Activated CD4-positive, alpha-beta T cell treated with anti-CD3 and anti-CD28 coated beads, Interleukin-2, Interleukin-6, amounts not matched to agents 100 ng/mL and 50 ng/mL, durations not matched to agents 16 hours and 8 hours (primary cell): ENCODE data around the gene DAPP1.

ENCODE experiments used
- DNase-seq: peaks from one replicate; pipeline ENCODE4 v3.0.0-alpha.2; 2020

Gene DAPP1

DNA sequence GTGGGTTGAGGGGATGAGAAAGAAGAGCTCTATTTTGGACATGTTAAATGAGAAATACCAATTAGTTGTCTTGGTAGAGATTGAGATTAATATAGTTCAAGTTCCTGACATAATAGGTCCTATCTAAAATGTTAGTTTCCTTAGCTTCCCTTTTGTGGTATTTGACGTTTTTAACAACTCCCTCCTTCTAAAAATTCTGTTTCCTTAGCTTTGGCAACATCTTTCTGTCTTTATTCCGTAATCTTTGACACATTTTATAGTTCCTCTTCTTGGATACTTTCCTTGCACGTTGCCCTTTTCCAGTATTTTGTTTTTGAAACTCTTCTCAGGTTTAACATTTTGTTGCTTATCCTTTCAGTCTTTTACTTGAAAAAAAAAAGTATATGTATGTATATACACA is 40.7 kb downstream of the DAPP1 start:
- DNase-seq: no peak

DNA sequence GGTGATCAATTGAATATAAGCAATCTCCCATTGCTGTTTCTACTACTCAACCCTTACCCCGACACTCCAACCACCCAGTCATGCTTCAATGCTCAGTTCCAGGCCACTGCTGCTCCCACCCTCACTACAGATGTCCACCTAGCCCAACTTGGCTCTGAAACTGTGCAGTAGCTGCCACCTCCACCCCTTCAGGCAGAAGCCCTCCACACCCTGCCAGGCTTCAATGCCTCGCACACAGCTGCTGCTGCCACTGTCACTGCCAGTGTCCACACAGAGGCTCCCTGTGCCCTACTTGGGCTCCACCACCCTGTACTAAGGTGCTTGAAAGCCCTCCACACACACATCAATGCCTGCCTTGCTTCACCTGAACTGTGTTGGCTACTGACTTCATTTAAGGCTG is 43.0 kb downstream of the DAPP1 start:
- no peak for DNase-seq

DNA sequence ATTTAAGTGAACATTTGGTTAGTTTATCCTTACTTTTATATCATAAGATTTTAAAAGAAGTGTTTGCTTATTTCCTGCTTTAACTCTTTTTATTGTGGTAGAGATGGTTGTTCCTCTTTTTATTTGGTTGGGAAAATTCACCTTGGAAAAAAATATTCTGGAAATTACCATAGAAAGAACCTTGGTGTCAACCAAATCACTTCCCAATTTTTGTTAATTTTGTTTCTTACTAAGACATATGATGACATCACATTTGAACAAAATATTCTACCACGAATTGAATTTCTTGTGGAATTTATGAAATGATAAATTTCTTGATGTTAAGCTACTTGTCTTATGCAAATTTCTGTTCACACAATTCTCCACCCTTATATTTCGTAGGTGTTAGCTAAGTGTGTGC is 43.9 kb downstream of the DAPP1 start:
- no peak for DNase-seq

DNA sequence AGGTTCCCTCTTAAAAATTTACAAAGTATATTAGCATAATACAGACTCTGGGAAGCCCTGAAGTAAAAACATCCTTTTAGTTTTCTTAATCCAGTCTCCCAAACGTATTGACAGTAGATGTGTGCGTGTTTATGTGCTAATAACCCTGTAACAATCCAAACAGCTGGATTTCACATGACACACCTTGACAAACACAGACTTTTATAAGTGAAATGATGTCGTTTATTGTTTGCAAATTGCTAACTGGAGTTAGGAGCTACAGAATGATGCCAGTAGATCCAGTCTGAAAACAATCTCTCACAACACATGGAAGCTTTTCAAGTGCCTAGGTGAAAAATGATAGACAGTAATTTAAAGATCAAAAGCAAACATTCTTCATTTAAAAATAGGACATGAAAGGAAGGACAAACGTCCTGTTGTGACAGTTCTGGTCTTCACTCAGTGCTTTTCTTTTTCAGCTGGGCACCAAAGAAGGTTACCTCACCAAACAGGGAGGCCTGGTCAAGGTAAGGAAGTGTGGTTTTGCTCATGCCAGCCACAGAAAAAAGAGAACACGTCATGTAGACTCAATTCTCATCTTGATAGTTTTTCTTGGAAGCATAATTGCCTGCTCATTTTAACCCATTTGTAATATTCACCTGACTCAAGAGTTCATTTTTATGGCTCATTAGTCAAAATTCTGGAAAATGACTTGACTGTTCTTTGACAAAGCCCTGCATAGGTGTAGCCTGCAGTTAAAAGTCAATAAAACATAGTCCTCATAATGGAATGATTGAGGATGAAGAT is 44.7 kb downstream of the DAPP1 start:
- peak; percentile 86 for DNase-seq

DNA sequence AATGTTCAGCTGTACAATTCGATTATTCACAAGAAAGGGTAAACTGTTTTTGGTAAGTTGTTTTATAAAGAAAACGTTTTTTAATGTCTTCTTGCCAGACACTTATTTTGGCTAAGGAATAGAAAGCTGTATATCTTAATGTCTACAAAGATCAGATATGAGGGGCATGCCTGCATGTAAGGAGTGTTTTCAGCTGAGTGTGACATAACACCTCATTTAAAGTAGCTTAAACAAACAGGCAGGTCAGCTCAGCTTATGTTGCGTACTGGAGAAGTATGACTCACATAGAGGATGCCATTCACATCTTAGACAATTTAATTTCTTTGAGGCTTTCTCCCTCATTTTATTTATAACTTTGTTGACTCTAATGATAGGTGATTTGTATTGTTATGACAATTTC is 47.2 kb downstream of the DAPP1 start:
- no peak for DNase-seq

DNA sequence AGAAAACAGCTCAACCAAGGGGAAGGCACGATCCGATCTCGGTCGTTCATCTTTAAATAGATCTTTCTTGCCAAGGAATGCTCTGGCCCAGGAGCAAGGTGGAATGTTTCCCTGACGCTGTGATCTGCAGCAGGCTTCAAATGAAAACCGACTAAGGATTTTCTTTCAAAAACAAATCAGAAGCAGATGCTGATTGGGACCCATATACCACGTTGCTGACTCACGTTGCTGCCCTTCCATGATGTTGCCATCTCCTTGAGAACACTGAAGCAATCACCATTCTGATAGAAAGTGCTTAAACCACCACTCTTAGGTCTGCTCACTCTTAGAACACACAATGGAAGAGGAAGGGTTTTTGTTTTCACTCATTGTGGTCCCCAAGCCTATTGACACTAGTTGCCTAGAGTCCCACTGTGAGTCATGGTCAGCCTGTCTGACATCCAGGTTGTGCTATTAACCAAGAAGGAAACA is 51.5 kb downstream of the DAPP1 start:
- peak; percentile 91 for DNase-seq

DNA sequence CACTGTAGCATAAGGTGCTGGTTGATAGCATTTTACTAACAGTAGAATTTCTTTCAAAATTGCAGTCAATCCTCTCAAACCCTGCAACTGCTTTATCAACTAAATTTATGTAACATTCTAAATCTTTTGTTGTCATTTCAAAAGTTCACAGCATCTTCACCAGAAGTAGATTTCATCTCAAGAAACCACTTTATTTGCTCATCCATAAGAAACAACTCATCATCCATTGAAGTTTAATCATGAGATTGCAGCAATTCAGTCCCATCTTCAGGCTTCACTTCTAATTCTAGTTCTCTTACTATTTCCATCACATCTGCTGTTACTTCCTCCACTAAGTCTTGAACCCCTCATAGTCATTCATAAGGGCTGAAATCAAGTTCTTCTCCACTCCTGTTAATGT is 55.9 kb downstream of the DAPP1 start:
- peak; percentile 34 for DNase-seq

DNA sequence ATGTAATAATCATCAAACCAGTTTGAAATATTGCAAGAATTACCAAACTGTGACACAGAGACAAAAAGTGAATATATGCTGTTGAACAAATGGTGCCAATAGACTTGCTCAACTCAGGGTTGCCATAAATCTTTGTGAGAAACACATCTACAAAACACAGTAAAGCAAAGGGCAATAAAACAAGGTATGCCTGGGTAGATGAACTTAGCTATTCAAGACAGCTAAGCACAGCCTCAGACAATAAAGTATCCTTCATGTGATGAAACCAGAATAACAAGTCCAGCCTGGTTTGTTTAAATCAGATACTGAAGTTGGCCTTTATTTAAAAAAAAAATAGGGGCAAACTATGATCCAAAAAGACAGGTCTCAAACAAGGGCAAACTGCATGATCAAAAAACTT is 58.4 kb downstream of the DAPP1 start:
- DNase-seq: no peak

DNA sequence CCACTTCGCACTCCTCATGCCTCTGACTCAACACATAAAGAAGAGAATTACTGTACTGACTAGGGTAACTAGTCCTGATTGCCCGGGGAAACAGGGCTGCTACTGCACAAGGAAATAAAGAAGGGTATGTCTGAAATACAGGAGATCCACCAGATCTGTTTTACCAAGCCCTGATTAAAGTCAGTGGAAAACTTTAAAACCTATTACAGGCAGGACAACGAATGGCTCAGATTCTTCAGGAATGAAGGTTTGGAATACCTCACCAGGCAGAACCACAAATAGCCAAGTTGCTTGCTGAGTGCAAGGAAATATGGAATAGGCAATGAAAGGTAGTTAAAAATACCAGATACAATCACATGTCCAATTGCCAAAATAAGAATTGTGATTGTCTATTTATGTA is 60.3 kb downstream of the DAPP1 start:
- DNase-seq: no peak

DNA sequence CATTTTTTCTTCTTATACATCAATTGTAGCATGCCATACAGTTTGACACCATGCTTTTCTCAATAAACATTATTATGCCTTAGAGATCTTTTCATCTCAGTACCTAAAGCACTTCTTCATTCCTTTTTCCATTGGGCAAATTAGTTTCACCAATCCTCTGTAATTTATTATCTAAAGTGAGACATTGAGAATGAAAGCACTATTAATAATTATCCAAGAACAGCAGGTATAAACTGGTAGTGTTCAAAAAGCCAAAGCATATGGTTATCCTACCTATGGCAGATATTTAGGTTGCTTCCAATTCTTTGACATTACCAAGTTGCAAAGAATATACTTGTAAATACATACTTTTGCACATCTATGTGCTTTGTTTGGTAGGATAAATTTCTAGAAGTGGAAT is 62.0 kb downstream of the DAPP1 start:
- no peak for DNase-seq

DNA sequence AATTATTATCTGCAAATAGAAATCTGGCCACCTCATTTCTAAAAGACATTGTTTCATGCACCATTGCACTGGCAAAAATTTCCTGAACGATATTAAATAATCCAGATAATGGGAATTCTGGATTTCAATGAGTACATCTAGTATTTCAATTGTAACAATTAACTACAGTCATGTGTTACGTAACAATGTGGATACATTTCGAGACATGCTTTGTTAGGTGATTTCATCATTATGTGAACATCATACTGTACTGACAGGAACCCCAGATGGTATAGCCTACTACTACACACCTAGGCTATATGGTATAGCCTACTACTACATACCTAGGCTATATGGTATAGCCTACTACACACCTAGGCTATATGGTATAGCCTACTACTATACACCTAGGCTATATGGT is 62.8 kb downstream of the DAPP1 start:
- no peak for DNase-seq

DNA sequence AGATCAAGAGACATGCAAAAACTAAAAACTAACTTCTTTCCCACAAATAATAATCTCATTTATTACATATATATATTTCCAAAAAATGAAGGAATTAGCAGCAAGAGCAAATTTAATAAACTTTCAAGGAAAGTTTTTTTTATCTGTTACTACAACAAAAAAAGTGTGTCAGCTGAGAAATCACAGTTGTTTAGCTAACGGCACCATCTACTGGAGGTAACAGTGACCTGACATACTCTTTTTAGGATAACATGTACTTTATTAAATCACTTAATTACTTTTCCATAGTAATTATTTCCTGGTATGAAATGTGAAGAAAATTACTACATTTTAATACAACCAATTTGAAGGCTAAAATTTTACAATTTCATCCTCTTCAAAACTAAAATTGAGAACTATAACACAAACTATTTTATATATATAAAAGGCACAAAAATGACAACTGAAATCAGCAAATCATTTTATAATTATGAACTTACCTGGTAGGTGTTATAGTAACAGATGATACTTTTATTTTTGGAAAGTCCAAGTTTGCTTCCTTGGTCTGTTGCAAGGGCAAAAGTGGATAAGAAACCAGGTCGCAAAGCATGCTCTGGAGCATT is 68.5 kb downstream of the DAPP1 start:
- peak; percentile 60 for DNase-seq

DNA sequence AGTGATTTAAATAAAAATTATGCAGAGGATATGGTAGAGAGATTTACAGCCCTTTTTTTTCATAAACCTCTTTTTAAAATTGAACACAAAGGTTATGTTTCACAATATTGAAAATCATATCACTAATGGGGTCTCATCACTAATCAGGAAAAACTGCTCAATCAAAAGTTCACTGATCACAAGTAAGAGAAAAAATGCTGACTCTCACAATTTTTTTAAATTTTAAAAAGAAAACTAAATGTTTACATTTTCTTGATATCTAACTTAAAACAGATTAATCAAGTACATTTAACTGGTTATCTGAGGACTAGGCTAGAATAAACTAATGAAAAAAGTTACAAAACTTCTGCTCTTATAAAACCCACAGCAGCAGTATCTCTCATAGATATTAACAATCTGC is 69.1 kb downstream of the DAPP1 start:
- no peak for DNase-seq

DNA sequence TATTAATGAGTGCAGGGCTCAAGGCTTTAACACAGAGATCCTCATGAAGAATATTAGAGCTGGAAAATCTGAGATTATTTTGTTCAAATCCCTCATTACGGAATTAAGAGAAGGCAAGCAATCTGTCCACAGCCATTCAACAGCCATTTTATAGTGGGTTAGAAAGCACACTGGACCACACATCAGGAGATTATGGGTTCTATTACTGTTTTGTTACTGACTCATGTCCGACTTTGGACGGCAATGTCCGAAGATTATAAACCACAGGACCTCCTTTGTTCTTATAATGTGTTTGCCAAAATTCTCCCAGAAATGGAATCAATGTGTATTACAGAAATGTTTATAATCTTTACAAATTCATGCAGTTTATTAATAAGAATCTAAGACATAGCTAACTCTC is 69.5 kb downstream of the DAPP1 start:
- DNase-seq: no peak

DNA sequence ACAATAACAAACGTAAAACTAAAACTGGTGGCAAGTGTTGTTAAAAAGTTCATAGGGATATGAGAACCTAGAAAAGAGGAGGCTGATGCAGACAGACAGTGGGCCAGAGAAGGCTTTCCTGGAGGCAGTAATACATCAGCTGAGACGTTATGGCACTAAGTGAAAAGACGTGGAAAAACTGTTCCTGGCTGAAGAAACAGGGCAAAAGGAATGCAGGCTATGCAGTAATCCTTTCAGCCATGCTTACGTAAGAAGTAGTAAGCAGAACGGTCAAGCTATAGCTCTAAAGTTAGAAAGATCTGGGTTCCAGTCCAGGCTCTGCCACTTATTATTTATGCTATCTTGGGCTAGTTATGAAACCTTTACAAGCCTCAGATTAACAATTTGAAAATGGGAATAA is 71.2 kb downstream of the DAPP1 start:
- DNase-seq: no peak

DNA sequence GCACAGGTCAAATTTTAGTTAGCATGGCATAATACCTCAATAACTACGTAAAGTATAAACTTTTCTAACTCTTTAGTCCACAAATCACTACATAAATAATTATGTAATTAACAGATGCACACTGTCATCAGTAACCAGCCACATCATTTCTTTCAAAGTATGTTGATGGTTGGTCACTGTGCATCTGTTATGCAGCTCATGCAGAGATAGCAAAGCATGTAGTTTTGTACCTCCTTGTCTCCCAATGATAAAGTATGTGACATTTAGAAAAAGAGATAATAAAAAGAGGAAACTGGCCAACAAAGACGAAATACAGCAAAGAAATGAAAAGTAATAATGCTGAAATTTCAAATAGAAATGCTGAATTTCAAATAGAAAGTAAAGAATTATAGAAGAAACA is 74.7 kb downstream of the DAPP1 start:
- no peak for DNase-seq

DNA sequence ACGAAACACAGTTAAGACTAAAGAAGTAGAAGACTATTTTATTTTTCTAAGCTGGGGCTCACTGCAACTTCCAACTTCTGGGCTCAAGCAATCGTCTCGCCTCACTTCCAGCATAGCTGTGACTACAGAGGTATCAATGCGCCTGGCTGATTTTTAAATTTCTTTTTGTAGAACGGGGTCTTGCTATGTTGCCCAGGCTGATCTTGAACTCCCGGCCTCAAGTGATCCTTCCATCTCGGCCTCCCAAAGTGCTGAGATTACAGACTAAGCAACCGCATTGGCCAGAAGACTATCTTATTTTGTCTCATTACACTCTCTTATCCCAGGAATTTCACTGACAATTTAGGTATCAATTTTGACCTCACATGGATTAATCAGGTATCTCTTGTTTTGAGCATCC is 76.4 kb downstream of the DAPP1 start:
- no peak for DNase-seq

DNA sequence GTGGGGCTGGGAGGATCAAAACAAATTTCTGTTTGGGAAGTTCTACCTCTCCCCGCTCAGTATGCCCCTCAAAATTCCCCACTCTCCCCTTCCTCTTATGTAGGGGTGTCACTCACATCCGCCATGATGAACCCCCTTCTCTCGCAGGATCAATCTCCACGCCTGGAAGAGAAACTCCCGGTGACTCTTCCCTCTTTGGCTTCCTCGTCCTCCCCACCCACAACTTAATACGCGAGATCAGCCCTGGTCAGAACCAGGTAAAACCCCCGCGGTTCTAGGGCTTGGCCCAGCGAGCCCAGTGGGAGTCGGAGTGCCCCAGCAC is 77.2 kb downstream of the DAPP1 start:
- DNase-seq: no peak

DNA sequence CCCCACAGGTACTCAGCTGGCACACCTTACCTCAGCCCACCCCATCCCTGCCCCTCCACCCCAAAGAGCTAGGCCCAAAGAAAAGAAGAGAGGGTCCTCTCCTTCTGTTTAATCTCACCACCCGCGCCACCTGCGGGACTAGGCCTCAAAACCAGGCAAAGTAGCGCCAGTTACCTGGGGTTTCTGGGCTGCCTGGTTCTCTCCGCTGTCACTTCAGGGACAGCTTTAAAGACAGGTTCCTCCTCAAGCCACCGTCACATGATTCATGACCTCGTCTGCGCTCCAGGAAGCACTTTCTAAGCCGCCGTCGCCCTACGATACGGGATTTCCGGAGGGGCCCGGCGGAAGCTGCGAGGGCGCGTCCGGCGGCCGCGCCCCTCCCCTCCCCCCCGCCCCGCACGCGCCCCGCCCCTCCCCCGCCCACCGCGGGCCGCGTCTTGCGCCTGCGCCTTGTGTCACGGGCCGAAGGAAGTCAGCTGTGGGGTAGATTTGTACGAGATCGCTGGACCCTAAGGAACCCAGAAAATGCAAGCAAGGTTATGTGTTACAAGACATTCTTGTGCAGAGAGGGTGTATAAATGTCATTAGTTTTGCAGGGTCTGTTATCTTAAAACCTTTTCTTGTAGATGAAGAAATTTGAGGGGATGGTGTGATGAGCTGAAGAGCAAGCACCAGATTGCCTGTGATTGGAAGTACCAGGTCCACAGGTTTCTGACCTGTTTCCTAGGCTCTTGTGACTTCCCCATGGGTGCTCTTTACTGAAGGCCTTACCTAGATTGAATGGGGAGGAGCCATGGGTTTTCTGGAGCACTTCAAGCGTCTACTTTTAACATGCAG is 77.8 kb downstream of the DAPP1 start, which contains the start of gene LAMTOR3:
Gene LAMTOR3 (minus strand): TSS at position 267 of the 837 bp plus-strand sequence. CDS start 464 bp downstream, outside the sequence.
- peak; percentile 93 for DNase-seq

DNA sequence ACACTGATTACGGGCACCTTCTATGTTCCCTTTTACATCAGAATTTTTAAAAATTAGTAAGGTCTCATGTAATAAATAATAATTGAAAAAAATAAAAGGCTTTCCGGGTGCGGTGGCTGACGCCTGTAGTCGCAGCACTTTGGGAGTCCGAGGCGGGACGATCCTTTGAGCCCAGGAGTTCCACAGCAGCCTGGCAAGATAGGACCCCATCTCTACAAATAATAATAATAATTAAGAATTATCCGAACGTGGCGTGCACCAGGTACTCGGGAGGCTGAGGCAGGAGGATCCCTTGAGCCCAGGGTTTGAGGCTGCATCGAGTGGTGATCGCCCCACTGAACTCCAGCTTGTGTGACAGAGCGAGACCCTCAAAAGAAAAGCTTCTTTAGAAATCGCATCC is 78.4 kb downstream of the DAPP1 start:
- no peak for DNase-seq

DNA sequence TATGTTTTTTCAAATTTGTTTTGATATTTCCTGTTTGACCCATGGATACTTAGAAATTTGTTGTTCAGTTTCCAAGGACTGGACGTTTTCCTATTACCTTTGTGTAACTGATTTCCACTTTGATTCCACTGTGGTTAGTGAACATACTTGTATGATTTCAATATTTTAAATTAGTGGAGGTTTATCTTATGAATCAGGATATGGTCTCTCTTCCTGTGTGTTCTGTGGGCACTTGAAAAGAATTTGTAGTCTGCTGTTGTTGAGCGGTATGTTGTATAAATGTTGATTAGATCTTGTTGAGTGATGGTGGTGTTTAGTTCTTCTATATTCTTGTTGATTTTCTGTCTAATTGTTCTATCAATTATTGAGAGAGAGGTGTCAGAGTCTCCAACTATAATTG is 98.8 kb downstream of the DAPP1 start:
- DNase-seq: no peak

DNA sequence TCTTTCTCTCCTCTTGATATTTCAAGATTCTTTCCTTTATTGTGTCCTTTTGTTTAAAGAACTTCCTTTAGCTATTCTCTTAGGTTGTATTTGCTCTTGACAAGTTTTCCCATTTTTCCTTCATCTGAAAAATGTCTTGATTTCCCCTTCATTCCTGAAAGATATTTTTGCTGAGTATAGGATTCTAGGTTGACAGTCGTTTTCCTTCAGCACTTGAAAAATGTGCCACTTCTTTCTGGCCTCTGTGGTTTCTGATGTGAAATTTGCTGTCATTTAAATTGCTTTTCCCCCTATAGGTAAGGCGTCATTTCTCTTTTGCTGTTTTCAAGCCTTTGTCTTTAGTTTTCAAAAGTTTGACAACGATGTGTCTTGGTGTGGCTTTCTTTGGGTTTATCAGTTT is 100.9 kb downstream of the DAPP1 start:
- no peak for DNase-seq

DNA sequence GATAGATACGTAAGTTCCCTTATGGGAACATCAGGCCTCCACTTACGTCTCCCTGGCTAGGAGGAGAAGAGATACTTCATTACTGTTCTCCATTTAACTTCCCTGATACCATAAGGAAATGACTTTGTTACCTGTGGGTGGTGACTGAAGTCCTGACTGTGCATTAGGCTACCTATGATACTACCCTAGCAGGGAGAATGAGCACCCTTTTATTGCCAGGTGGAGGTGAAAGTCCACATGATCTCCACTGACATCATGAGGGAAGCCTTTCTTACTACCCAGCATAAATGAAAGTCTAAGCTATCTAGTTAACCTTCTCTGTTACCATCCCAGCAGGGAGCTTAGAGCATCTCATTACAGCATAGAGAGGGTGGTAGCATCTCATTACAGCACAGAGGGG is 102.0 kb downstream of the DAPP1 start:
- DNase-seq: no peak
